SIG-M5 (cell line): ENCODE measurements around the gene SCARB1.
A peak's percentile ranks its signal among the peaks of the same experiment; 100 is the strongest.

Experiments
- DNase-seq: peaks from one replicate; lab custom pipeline; 2025; lab: John Stamatoyannopoulos, UW

The SCARB1 gene

GRCh38 chr12:124745891-124746570, 117.6 kb downstream of the SCARB1 start:
- DNase-seq: no peak

GRCh38 chr12:124745465-124745890, 118.2 kb downstream of the SCARB1 start:
- DNase-seq: no peak

GRCh38 chr12:124744659-124745464, 118.8 kb downstream of the SCARB1 start:
- no peak for DNase-seq

- no peak for DNase-seq
Measured at GRCh38 chr12:124744273-124744640, 119.4 kb downstream of the SCARB1 start.

GRCh38 chr12:124743479-124744272, 120.0 kb downstream of the SCARB1 start:
- DNase-seq: no peak

GRCh38 chr12:124742678-124743077, 121.0 kb downstream of the SCARB1 start:
- no peak for DNase-seq

GRCh38 chr12:124742111-124742510, 121.6 kb downstream of the SCARB1 start:
- no peak for DNase-seq

GRCh38 chr12:124741211-124741610, 122.5 kb downstream of the SCARB1 start:
- DNase-seq: no peak

GRCh38 chr12:124740691-124741137, 123.0 kb downstream of the SCARB1 start:
- no peak for DNase-seq

- DNase-seq: no peak
Measured at GRCh38 chr12:124739953-124740561, 123.6 kb downstream of the SCARB1 start.

- no peak for DNase-seq
Measured at GRCh38 chr12:124738636-124739467, 124.8 kb downstream of the SCARB1 start.

- no peak for DNase-seq
Measured at GRCh38 chr12:124737772-124738635, 125.7 kb downstream of the SCARB1 start.

GRCh38 chr12:124737040-124737419, 126.6 kb downstream of the SCARB1 start:
- no peak for DNase-seq

GRCh38 chr12:124736115-124737039, 127.3 kb downstream of the SCARB1 start:
- DNase-seq: no peak

GRCh38 chr12:124734224-124734788, 129.4 kb downstream of the SCARB1 start:
- DNase-seq: peak; percentile 30

- no peak for DNase-seq
Measured at GRCh38 chr12:124733086-124733485, 130.6 kb downstream of the SCARB1 start.

GRCh38 chr12:124732275-124733075, 131.2 kb downstream of the SCARB1 start:
- DNase-seq: no peak

GRCh38 chr12:124731869-124732268, 131.8 kb downstream of the SCARB1 start:
- DNase-seq: no peak
